Hair follicular keratinocyte (primary cell): ENCODE measurements around the gene IFI27. TPM values are rescaled to one million over a fixed set of nuclear protein-coding genes. Genes with fewer than 3 reads are reported as not detected.

Experiments used
- total RNA-seq: library from RNA; depleted of rRNA; stranded (reverse); fragments of >200 nt; gene quantifications from 2 replicates; pipeline ENCODE4 v1.2.3, GENCODE V29; 2015

The IFI27 gene
- 0.95 and 4.0 TPM in 2 replicates for total RNA-seq

DNA sequence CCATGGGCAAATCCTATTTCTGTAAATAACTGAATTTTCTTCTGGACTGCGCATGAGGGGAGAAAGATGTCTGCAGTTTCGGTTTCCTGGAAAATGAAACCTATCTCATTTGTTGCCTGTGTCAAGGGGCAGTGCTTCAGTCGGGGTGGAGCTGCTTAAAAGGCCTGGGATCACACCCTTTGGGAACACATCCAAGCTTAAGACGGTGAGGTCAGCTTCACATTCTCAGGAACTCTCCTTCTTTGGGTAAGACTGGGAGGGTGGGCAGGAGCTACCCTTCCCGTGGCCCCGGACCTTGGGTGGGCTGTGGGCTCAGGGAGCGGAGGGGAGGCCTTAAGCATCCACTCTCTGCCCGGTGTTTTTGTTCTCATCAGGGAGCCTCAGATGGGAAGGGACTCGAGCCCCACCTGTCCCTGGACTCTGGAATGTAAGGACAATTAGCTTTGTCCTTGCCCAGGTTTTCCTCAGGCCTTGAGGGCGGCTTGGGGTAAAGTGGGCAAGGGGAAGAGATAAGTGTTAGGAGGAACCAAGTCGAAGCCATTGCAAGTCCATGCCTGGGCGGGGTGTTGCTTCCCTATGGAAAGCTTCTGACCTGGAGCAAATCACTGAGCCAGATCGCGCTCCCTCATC lies at the start of gene IFI27:
Gene IFI27, plus strand, starts transcription at position 185 of the 630 bp plus-strand sequence.

DNA sequence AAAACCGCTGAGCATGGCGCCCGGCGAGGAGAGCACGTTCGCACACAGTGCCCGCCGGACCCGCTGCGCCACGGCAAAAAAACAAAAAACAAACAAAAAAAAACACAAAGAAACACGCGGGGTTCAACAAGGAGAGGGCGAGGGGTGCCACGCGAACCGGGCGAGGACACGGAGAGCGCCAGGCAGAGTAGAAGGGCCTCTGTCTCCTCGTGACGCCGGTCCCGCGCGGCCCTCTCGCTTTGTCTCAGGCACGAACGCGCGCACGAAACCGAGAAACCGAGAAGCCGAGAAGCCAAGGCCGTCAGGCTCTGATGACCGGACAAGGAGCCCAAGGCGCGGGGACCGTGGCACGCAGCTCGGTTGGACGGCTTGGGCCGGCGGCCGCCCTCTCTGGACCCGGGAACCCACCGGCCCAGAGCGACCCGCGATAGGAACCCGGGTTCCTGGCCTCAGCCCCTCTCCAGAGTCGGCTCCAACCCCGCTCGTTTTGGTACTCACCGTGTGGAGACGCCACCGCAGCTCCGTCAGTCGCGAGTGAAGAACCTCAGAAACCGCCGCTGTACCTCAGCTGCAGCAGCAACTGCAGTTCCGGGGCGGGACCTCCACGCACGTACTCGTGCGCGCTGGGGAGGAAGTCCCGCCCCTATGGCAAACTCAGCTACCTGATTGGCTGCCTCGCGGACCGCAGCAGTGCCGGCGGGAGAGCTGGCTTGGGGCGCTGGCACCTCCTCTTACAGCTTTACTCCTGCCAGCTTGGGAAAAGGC lies 29.7 kb upstream of the IFI27 start, which contains the start of the genes DDX24 and IFI27L1:
Gene DDX24, minus strand, starts transcription at position 582 of the 765 bp plus-strand sequence. CDS start 1,460 bp downstream, outside the sequence.
Gene IFI27L1, plus strand, starts transcription at position 690 of the 765 bp plus-strand sequence. CDS start 15,628 bp downstream, outside the sequence.

DNA sequence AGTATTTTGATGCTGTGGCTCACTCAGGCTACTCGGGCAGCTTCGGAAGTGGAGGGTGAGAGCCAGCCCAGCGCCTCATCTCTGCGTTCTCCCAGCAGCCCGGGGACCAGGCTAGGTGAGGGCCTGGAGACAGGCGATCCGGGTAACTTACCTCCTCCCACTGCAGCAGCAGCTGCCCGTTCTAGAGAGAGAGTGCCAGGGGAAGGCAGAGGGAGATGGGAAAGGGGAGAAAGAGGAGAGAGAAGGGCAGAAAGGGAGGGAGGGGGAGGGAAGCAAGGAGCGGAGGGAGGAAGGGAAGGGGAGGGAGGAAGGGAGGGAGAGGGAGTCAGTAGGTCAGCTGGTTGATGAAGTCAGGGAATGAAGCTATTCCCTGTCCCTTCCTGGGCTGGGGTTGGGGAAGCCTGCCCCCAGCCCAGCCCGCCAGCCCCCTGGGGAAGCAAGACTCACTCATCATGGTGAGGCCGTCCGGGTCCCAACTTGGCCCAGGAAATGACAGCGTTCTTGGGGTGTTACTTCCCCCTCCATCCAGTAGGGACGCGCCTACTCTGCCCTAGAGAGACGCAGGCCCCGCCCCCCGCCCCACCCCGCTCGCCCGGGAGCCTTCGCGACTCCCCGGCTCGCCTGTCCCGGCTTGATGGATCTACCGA lies 18.7 kb downstream of the IFI27 start, which contains the start of gene IFI27L2:
Gene IFI27L2, minus strand, starts transcription at position 494 of the 647 bp plus-strand sequence. Its CDS starts 40 bp downstream, at position 454.

Other genes starting within 250 kb of the IFI27 start
- 0.80 TPM in 1 of 2 replicates, not detected in the other for gene FAM181A, start 183.4 kb upstream of the IFI27 start, total RNA-seq
- not detected in 2 replicates for gene ASB2, start 134.2 kb upstream of the IFI27 start, total RNA-seq
- not detected in 2 replicates for gene CCDC197, start 113.4 kb upstream of the IFI27 start, total RNA-seq
- gene OTUB2, start 84.4 kb upstream of the IFI27 start, total RNA-seq, result 2.4 and 3.5 TPM in 2 replicates
- 77.4 and 117 TPM in 2 replicates for gene DDX24, start 29.5 kb upstream of the IFI27 start, total RNA-seq
- 10.9 and 19.2 TPM in 2 replicates for gene IFI27L1, start 29.4 kb upstream of the IFI27 start, total RNA-seq
- 104 and 298 TPM in 2 replicates for gene IFI27L2, start 18.9 kb downstream of the IFI27 start, total RNA-seq
- 12.5 and 17.3 TPM in 2 replicates for gene PPP4R4, start 63.6 kb downstream of the IFI27 start, total RNA-seq
- not detected in 2 replicates for gene SERPINA10, start 182.5 kb downstream of the IFI27 start, total RNA-seq
- not detected in 2 replicates for gene SERPINA6, start 212.6 kb downstream of the IFI27 start, total RNA-seq